Testis (tissue), 2 donors: ENCODE data around the gene PSMB9.

Source experiments
- CTCF ChIP-seq, 3 experiments: fragments of 450-650 bp in 2 of 3; fragments of 200-600 bp in 1 of 3; sonication (generic) in 1 of 3; IDR thresholded peaks; one replicate each; pipeline ENCODE4 v1.5.1; 2016 to 2019; ENCODE audit warnings: antibody characterized with exemption in 3 of 3, mild to moderate bottlenecking in 2 of 3, moderate library complexity in 1 of 3
- POLR2A ChIP-seq: fragments of 450-650 bp; IDR thresholded peaks from one replicate; pipeline ENCODE4 v1.6.1; 2017; ENCODE audit warnings: antibody characterized with exemption, mild to moderate bottlenecking, moderate library complexity

GRCh38 chr6:32837651-32838113, 16.3 kb upstream of the PSMB9 start:
- TF ChIP-seq CTCF (IDR thresholded peaks at IDR 0.05) (no peak), POLR2A (no peak)
